Measurements from ENCODE around the gene TMEFF2.

The TMEFF2 gene

DNA sequence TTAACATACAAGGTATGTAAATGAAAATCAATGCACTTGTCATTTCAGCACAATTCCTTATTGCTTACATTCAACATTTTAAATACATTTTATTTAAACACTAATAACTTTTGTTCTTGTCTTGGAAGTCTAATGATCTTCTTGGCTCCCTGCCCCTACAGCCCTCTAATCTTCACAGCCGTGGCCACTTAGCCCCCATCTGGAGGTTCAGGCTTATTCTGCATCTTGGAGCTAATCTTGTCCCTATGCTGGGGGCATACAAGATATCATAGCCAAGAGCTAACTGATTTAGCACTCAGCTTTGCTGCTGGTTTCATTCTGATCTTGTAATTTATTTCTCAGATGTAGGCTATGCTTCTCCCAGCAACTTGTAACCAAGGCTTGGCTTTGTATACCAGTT, 140.8 kb downstream of the TMEFF2 start:
- Histone ChIP-seq H3K9me3 (ENCODE audit: control extremely low read depth in 1 of 5, control insufficient read depth in 4 of 5, insufficient read depth in 2 of 5, low read depth in 1 of 5, low read length in 4 of 5) (no peaks in the 10 kb centered on the region), H3K27me3 (replicated peaks in 2 of 5; ENCODE audit: control insufficient read depth in 4 of 5, insufficient read depth in 5 of 5, low read length in 4 of 5) (no peaks in the 10 kb centered on the region), H3K36me3 (ENCODE audit: control insufficient read depth in 4 of 4, insufficient read depth in 4 of 4, low read length in 3 of 4) (no peaks in the 10 kb centered on the region), H3K4me3 (ENCODE audit: control insufficient read depth in 1 of 7, extremely low read depth in 1 of 7, insufficient read depth in 4 of 7, low read depth in 2 of 7, low read length in 6 of 7) (no peak overlapping the region), H3K27ac (ENCODE audit: insufficient read depth in 1 of 2, low read depth in 1 of 2, low read length in 2 of 2, poor library complexity in 1 of 2, severe bottlenecking in 2 of 2) (no peak overlapping the region), H3K4me1 (ENCODE audit: control extremely low read depth in 1 of 4, control insufficient read depth in 4 of 4, insufficient read depth in 4 of 4, low read length in 3 of 4) (no peaks in the 10 kb centered on the region)
- ChIA-PET CTCF (no interaction called here), POLR2A (no interaction called here)
- DNase-seq = no peak
- no CpG with 5 or more reads among the region's 1 CpG for WGBS (ENCODE audit: insufficient coverage)

DNA sequence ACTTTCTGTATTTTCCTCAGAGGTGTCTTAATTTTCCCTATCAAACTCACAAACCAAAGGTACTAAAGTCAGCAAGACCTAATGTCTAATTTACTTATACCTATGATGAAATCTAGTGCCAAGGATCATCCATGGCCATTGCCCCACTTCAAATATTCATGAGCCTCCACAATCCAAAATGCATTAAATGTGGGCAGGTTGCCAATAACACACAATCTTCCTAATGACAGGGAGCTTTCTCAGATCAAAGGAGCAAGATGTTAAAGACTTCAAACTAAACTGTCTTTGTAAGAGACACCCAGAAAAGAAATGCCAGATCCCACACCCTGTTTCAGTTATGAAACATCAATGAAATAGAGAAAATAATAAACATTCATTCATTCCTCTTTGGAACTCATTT, 143.2 kb downstream of the TMEFF2 start:
- CTCF ChIA-PET = interaction anchor here (1.3 kb wide), 1 partner anchor 40 kb away, joined by 3 read pairs; no protein-coding TSS in a partner anchor
- Histone ChIP-seq H3K4me1 (ENCODE audit: control extremely low read depth in 1 of 4, control insufficient read depth in 4 of 4, insufficient read depth in 4 of 4, low read length in 3 of 4) (no peaks in the 10 kb centered on the region), H3K27me3 (replicated peaks in 2 of 5; ENCODE audit: control insufficient read depth in 4 of 5, insufficient read depth in 5 of 5, low read length in 4 of 5) (no peaks in the 10 kb centered on the region), H3K4me3 (ENCODE audit: control insufficient read depth in 1 of 7, extremely low read depth in 1 of 7, insufficient read depth in 4 of 7, low read depth in 2 of 7, low read length in 6 of 7) (no peak overlapping the region), H3K27ac (ENCODE audit: insufficient read depth in 1 of 2, low read depth in 1 of 2, low read length in 2 of 2, poor library complexity in 1 of 2, severe bottlenecking in 2 of 2) (no peak overlapping the region), H3K36me3 (ENCODE audit: control insufficient read depth in 4 of 4, insufficient read depth in 4 of 4, low read length in 3 of 4) (no peaks in the 10 kb centered on the region), H3K9me3 (ENCODE audit: control extremely low read depth in 1 of 5, control insufficient read depth in 4 of 5, insufficient read depth in 2 of 5, low read depth in 1 of 5, low read length in 4 of 5) (no peaks in the 10 kb centered on the region)
- DNase-seq = peak in 1 of 3 donors; percentile 3
- POLR2A ChIA-PET = no interaction called here

GRCh38 chr2:192049362-192049761, 145.4 kb downstream of the TMEFF2 start:
- Histone ChIP-seq H3K4me1 (ENCODE audit: control extremely low read depth in 1 of 4, control insufficient read depth in 4 of 4, insufficient read depth in 4 of 4, low read length in 3 of 4) (no peaks in the 10 kb centered on the region), H3K9me3 (ENCODE audit: control extremely low read depth in 1 of 5, control insufficient read depth in 4 of 5, insufficient read depth in 2 of 5, low read depth in 1 of 5, low read length in 4 of 5) (no peaks in the 10 kb centered on the region), H3K27ac (ENCODE audit: insufficient read depth in 1 of 2, low read depth in 1 of 2, low read length in 2 of 2, poor library complexity in 1 of 2, severe bottlenecking in 2 of 2) (no peak overlapping the region), H3K27me3 (replicated peaks in 2 of 5; ENCODE audit: control insufficient read depth in 4 of 5, insufficient read depth in 5 of 5, low read length in 4 of 5) (no peaks in the 10 kb centered on the region), H3K4me3 (ENCODE audit: control insufficient read depth in 1 of 7, extremely low read depth in 1 of 7, insufficient read depth in 4 of 7, low read depth in 2 of 7, low read length in 6 of 7) (no peak overlapping the region), H3K36me3 (ENCODE audit: control insufficient read depth in 4 of 4, insufficient read depth in 4 of 4, low read length in 3 of 4) (no peaks in the 10 kb centered on the region)
- ChIA-PET CTCF (no interaction called here), POLR2A (no interaction called here)
- 88% methylated on average over 3 of the region's 4 CpGs for WGBS (ENCODE audit: insufficient coverage)
- no peak for DNase-seq

DNA sequence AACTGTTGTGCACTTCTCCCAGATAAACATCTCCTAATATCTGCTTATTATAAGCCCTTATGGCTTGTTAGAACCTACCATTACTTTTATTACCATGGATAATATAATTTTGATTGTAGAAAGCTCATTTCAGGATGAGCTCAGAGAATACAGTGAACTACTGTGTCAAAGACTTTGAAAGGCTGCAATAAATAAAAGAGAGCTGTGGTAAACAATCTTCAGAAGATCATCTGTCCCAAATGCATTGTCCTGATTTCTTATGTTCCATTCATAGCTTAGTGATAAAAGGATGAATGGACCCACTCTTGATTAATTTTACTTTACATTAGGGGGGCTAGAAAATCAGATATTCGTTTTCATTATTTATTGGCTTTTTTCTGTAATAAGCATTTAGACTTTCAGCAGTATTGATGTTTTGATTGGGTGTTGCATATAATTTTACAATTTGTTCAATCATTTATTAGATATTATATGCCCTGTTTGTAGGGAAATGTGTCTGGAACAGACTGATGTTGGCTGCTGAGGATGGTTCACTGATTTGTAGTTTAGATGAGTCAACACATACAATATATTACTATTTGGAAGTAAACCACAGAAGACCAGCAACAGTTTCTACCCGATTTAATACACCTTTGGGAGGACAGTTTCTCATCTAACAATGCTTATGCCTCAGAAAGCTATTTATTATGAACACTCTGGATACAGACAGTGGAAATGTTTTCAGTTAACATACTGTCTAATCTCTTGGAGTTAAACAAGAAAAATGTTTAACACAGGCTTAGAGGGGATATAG, 147.2 kb downstream of the TMEFF2 start:
- no peaks in the 10 kb centered on the region for H3K4me1 ChIP-seq (ENCODE audit: control extremely low read depth in 1 of 4, control insufficient read depth in 4 of 4, insufficient read depth in 4 of 4, low read length in 3 of 4)
- CTCF ChIA-PET = interaction anchor here (1.3 kb wide), 1 partner anchor 23 kb away, joined by 3 read pairs; no protein-coding TSS in a partner anchor
- no peaks in the 10 kb centered on the region for H3K9me3 ChIP-seq (ENCODE audit: control extremely low read depth in 1 of 5, control insufficient read depth in 4 of 5, insufficient read depth in 2 of 5, low read depth in 1 of 5, low read length in 4 of 5)
- no peaks in the 10 kb centered on the region for H3K27me3 ChIP-seq (replicated peaks in 2 of 5; ENCODE audit: control insufficient read depth in 4 of 5, insufficient read depth in 5 of 5, low read length in 4 of 5)
- H3K36me3 ChIP-seq (ENCODE audit: control insufficient read depth in 4 of 4, insufficient read depth in 4 of 4, low read length in 3 of 4) = no peaks in the 10 kb centered on the region
- H3K27ac ChIP-seq (ENCODE audit: insufficient read depth in 1 of 2, low read depth in 1 of 2, low read length in 2 of 2, poor library complexity in 1 of 2, severe bottlenecking in 2 of 2) = no peak overlapping the region
- POLR2A ChIA-PET = no interaction called here
- no peak overlapping the region for H3K4me3 ChIP-seq (ENCODE audit: control insufficient read depth in 1 of 7, extremely low read depth in 1 of 7, insufficient read depth in 4 of 7, low read depth in 2 of 7, low read length in 6 of 7)
- no CpG with 5 or more reads among the region's 2 CpGs for whole genome bisulfite sequencing (ENCODE audit: insufficient coverage)
- DNase-seq = no peak

GRCh38 chr2:192044496-192044895, 150.2 kb downstream of the TMEFF2 start:
- Histone ChIP-seq H3K36me3 (ENCODE audit: control insufficient read depth in 4 of 4, insufficient read depth in 4 of 4, low read length in 3 of 4) (no peaks in the 10 kb centered on the region), H3K9me3 (ENCODE audit: control extremely low read depth in 1 of 5, control insufficient read depth in 4 of 5, insufficient read depth in 2 of 5, low read depth in 1 of 5, low read length in 4 of 5) (no peaks in the 10 kb centered on the region), H3K4me1 (ENCODE audit: control extremely low read depth in 1 of 4, control insufficient read depth in 4 of 4, insufficient read depth in 4 of 4, low read length in 3 of 4) (no peaks in the 10 kb centered on the region), H3K4me3 (ENCODE audit: control insufficient read depth in 1 of 7, extremely low read depth in 1 of 7, insufficient read depth in 4 of 7, low read depth in 2 of 7, low read length in 6 of 7) (no peak overlapping the region), H3K27ac (ENCODE audit: insufficient read depth in 1 of 2, low read depth in 1 of 2, low read length in 2 of 2, poor library complexity in 1 of 2, severe bottlenecking in 2 of 2) (no peak overlapping the region), H3K27me3 (replicated peaks in 2 of 5; ENCODE audit: control insufficient read depth in 4 of 5, insufficient read depth in 5 of 5, low read length in 4 of 5) (no peaks in the 10 kb centered on the region)
- POLR2A ChIA-PET = no interaction called here
- DNase-seq = no peak
- WGBS (ENCODE audit: insufficient coverage) = 100% methylated on average over 2 of the region's 2 CpGs
- CTCF ChIA-PET = no interaction called here

DNA sequence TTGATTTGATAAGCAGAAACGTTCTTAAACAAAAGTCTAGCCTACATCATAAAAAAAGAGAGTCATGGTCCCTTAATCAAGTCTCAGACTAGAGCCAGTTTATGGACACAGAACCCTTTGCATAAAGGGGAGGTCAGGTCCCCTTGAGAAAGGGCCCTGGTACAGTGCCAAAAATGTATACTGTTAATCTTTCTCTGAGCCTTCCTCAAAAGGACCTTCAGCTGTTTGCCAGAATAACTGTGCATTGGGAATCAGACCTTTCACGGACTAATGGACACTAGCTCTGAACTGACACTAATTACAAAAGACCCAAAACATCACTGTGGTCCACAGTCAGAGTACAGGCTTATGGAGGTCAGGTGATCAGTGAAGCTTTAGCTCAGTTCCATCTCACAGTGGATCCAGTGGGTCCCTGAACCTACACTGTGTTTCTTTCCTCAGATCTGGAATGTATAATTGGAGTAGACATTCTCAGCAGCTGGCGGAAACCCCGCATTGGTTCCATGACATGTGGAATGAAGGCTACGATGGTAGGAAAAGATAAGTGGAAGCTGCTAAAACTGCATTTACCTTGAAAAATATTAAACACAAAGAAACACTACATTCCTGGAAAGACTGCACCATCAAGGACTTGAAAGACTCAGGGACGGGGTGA, 151.4 kb downstream of the TMEFF2 start:
- 100% methylated on average over 3 of the region's 6 CpGs for WGBS (ENCODE audit: insufficient coverage)
- Histone ChIP-seq H3K9me3 (ENCODE audit: control extremely low read depth in 1 of 5, control insufficient read depth in 4 of 5, insufficient read depth in 2 of 5, low read depth in 1 of 5, low read length in 4 of 5) (no peaks in the 10 kb centered on the region), H3K4me3 (ENCODE audit: control insufficient read depth in 1 of 7, extremely low read depth in 1 of 7, insufficient read depth in 4 of 7, low read depth in 2 of 7, low read length in 6 of 7) (no peak overlapping the region), H3K4me1 (ENCODE audit: control extremely low read depth in 1 of 4, control insufficient read depth in 4 of 4, insufficient read depth in 4 of 4, low read length in 3 of 4) (no peaks in the 10 kb centered on the region), H3K27ac (ENCODE audit: insufficient read depth in 1 of 2, low read depth in 1 of 2, low read length in 2 of 2, poor library complexity in 1 of 2, severe bottlenecking in 2 of 2) (no peak overlapping the region), H3K36me3 (ENCODE audit: control insufficient read depth in 4 of 4, insufficient read depth in 4 of 4, low read length in 3 of 4) (no peaks in the 10 kb centered on the region), H3K27me3 (replicated peaks in 2 of 5; ENCODE audit: control insufficient read depth in 4 of 5, insufficient read depth in 5 of 5, low read length in 4 of 5) (no peaks in the 10 kb centered on the region)
- CTCF ChIA-PET = interaction anchor here (1.0 kb wide), 1 partner anchor 25 kb away, joined by 4 read pairs; no protein-coding TSS in a partner anchor
- POLR2A ChIA-PET = interaction anchor here (0.8 kb wide), 1 partner anchor 64 kb away, joined by 3 read pairs; no protein-coding TSS in a partner anchor
- no peak for DNase-seq

DNA sequence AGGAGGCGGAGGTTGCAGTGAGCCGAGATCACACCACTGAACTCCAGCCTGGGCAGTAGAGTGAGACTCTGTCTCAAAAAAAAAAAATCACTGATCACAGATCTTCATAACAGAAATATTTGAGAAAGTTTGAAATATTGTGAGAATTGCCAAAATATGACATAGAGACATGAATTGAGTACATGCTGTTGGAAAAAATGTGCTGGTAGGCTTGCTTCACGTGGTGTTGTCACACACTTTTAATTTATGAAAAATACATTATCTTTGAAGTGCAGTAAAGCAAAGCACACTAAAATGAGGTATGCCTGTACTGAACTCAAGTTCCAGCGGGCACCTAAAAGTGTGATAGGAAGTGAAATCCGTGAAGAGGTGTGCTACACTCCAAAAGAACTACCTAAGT, 152.6 kb downstream of the TMEFF2 start:
- H3K4me3 ChIP-seq (ENCODE audit: control insufficient read depth in 1 of 7, extremely low read depth in 1 of 7, insufficient read depth in 4 of 7, low read depth in 2 of 7, low read length in 6 of 7) = no peak overlapping the region
- no peak overlapping the region for H3K27ac ChIP-seq (ENCODE audit: insufficient read depth in 1 of 2, low read depth in 1 of 2, low read length in 2 of 2, poor library complexity in 1 of 2, severe bottlenecking in 2 of 2)
- WGBS (ENCODE audit: insufficient coverage) = no CpG with 5 or more reads among the region's 5 CpGs
- DNase-seq = no peak
- H3K9me3 ChIP-seq (ENCODE audit: control extremely low read depth in 1 of 5, control insufficient read depth in 4 of 5, insufficient read depth in 2 of 5, low read depth in 1 of 5, low read length in 4 of 5) = no peaks in the 10 kb centered on the region
- no peaks in the 10 kb centered on the region for H3K4me1 ChIP-seq (ENCODE audit: control extremely low read depth in 1 of 4, control insufficient read depth in 4 of 4, insufficient read depth in 4 of 4, low read length in 3 of 4)
- no peaks in the 10 kb centered on the region for H3K27me3 ChIP-seq (replicated peaks in 2 of 5; ENCODE audit: control insufficient read depth in 4 of 5, insufficient read depth in 5 of 5, low read length in 4 of 5)
- no peaks in the 10 kb centered on the region for H3K36me3 ChIP-seq (ENCODE audit: control insufficient read depth in 4 of 4, insufficient read depth in 4 of 4, low read length in 3 of 4)
- ChIA-PET POLR2A (no interaction called here), CTCF (no interaction called here)

Measured in common myeloid progenitor, CD34-positive (primary cell).